NCI-H2196 (cell line): Measurements from ENCODE around the gene SEBOX.
A peak's percentile ranks its signal among the peaks of the same experiment; 100 is the strongest.

Source experiments
- DNase-seq: peaks from one replicate; lab custom pipeline; 2025; ENCODE audit not compliant: unreplicated experiment; lab: John Stamatoyannopoulos, UW

Gene SEBOX

DNA sequence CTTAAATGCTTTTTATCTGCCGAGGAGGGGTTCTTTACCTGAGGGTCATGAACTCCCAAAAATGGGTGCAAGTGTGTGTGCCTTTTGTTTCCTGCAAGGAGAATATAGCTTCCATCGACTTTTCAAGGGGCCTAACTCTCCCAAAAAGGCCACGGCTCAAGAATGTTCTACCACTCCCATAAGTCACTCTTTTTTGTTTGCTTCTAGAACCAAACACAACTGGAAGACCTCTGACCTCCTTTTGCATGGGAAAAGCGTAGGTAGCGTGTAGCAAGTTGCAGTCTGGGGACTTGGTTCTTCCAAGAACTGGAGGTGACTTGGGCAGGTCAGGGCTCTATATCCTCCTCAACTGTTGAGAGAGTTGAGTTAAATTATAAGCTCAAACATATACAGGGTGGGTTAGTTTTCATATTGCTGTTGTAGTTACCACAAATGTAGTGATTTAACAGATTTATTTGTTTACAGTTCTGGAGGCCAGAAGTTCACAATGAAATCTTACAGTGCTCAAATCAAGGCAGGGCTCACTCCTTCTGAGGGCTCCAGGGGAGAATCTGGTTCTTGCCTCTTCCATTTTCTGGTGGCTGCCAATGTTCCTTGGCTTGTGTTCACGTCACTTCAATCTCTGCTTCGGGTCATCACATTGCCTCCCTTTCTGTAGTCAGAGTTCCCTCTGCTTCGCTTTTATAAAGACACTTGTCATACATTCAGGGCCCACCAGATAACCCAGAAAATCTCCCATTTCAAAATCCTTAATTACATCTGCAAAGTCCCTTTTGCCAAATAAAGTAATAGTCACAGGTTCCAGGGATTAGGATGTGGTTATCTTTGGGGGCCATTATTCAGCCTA, 44.6 kb downstream of the SEBOX start:
- no peak for DNase-seq

DNA sequence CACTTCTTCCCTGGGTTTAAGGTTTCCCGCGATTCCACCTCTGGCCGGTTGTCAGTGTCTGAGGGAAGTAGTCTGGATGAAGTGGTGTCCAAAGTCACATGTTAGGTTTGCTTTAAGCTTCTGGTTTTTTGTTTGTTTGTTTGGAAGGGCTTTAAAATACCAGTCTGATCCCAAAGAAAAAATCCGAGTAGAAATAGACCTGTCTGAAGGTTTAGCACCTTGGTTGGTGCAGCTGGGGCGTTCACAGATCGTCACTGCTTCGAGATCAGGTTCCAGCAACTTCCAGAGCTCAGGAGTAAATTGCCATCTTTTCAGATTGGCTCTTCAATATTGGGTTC, 45.4 kb downstream of the SEBOX start:
- no peak for DNase-seq

DNA sequence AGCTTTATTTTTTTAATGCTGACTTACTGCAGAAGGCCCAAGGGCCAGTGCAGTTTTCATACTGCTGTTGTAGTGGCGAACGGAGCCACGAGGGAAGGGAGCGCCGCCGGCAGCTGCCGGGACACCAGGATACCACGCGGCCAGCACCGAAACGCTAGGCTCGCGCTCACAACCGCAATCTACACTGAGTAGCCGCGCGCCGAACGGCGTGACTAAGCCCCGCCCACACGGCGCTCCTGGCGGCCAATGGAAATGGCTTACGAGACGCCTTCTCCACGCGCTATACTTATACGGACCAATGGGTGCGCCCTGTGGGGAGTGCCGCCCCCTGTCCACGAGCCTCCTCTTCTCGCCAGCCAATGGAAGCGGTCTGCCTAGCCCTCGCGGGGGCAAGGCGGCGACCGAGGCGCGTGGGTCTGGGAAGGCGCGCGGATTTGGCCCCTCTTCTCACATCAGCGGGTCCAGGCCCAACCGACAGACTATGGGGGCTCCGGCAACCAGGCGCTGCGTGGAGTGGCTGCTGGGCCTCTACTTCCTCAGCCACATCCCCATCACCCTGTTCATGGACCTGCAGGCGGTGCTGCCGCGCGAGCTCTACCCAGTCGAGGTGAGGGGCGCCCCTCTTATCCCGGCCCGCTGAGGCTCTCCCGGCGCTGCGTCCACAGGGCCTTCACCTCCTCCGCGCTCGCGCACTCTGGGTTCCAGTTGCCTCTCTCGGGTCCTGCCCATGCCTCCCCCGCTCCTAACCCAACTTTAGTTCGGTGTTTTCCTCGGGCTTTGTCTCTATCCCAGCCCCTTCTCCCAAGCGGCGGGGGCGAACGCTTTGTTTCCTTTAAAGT, 46.0 kb downstream of the SEBOX start, which contains the start of gene TMEM97:
TSS of gene TMEM97 (plus strand) at position 442 of the 839 bp plus-strand sequence. CDS start at position 482, 40 bp downstream.
- DNase-seq, result peak; percentile 80

DNA sequence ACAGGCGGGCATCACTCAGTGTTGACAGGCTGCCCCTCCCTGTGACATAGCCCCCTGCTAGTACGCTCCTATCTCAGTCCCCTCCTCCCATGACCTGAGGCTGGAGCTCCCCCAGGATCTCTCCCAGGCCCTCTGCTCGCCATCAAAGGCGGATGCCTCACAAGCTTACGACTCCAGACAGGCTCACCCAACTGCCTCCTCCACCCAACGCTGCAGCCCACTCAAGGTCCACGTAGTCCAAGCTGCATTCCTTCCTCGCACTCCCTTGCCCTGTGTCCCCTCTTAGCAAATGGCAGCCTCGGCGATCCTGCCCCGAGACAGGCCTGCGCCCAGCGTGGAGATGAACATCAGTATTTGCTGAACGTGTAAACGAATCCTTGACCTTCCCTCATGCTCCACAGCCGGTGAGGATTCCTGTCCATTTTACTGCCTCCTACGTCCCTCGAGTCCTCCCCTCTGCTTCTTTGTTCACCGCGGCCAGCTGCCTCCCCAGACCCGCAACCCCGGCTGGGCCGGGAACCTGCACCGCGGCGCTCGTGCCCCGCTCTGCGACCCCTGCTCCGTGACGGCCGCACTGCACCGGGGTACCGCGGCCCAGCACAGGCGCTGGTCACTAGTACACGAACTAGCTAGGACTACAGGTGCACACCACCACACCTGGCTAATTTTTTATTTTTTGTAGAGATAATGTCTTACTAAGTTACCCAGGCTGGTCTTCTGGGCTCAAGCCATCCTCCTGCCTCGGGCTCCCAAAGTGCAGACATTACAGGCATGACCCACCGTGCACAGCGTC, 46.8 kb downstream of the SEBOX start:
- no peak for DNase-seq

DNA sequence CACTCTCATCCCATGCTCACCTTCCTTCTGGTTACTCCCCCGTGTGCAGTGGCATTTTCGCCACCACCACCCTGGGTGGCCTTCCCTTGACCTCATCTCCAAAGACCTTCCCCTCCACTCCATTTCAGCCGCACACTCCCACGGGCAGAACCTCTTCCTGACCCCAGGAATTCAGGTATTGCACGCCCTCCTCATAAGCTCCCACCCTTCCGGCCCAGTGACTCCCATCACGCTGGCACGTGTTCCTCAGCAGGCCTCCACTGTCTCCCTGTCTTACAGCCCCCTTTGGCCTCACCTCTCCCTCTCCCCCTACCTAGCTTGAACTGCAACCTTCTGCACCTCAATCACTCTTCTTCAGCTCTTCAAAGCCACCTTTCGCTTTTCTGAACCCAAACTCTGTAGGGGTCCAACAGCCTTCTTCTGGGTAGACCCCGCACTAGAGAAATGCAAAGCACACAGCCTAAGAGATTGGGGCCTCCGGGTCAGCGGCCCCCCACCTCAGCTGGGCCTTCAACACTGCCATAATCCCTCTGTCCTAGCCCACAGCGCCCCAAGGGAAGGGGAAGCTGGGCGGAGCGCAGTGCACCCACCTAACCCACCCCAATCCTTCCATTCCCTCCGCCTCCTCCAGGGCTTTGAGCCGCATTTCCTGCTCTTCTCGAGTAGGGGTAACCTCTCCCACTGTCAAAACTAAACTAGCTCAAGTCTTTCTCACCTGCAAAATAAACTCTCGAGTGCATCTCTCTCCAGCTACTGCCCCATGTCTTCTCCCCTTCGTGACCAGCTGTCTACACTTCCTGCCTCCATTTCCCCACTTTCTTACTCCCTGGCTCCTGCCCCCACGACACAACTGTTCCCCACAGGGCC, 47.7 kb downstream of the SEBOX start:
- no peak for DNase-seq

DNA sequence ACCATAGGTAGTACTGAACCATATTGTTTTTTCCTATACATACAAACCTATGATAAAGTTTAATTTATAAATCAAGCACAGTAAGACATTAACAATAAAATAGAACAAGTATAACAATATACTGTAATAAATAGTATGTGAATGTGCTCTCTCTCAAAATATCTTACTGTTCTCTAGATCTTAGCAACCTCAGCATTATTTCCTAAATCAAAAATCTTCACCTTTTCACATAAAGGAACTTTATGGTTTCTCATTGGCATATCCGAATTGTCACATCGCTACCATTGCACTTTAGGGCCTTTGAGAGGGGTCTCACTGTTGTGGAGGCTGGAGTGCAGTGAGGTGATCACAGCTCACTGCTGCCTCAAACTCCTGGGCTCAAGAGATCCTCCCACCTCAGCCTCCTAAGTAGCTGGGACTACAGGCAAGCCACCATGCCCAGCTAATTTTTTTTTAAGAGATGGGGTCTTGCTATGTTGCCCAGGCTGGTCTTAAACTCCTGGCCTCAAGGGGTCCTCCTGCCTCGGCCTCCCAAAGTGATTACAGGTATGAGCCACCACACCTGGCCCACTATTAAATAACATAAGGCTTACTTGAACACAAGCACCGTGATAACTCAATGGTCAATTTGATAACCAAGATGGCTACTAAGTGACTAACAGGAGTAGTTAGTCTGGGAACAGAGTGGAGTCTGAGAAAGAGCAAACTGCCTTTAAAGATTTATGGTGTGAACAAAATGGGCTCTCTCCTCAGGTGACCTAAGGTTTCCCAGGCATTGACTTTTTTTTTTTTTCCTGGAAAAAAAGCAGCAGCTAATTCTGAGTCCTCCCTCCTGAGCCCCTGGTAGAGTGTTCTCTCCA, 48.9 kb downstream of the SEBOX start:
- no peak for DNase-seq

DNA sequence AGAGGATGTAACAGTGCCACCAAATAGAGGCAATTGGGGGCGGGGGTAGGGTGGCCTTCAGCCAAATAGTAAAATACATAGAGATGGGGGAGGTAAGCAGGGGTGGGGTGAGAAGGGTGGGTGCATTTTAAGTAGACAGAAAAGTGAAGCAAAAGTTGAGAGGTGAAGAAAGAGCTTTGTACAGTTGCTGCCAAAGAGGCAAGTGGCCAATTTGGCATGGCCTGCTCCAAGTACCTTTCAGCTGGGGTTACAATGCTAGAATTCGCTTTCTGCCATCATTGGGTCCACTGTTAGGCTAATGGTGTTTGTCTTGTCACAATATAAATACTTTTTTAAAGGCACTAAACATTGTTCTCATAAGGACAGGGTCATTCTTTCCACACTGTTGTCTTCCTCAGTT, 51.2 kb downstream of the SEBOX start:
- DNase-seq, result no peak
